Stomach (tissue), 4 donors: Measurements from ENCODE around the gene ATIC.

Experiments used
- CTCF ChIP-seq, 7 experiments: fragments of 450-650 bp in 4 of 7; fragments of 200-600 bp in 3 of 7; sonication (generic) in 3 of 7; IDR thresholded peaks; one replicate each; pipeline ENCODE4 v1.5.1; 2016 to 2019; ENCODE audit warnings: antibody characterized with exemption in 7 of 7, control low read depth in 2 of 7, mild to moderate bottlenecking in 1 of 7
- POLR2A ChIP-seq, 4 donors: fragments of 450-650 bp; IDR thresholded peaks; one replicate each; pipeline ENCODE4 v1.6.1; 2016; ENCODE audit warnings: antibody characterized with exemption in 4 of 4, control low read depth in 2 of 4, mild to moderate bottlenecking in 1 of 4, moderate library complexity in 1 of 4
- POLR2AphosphoS5 ChIP-seq, 3 donors: sonication (generic); formaldehyde crosslinking; IDR thresholded peaks; one replicate each; pipeline ENCODE4 v1.6.1; 2016; ENCODE audit warnings: antibody characterized with exemption in 3 of 3

GRCh38 chr2:215378045-215378444 is 66.2 kb downstream of the ATIC start:
- TF ChIP-seq POLR2AphosphoS5 (IDR thresholded peaks at IDR 0.05) (no peak), CTCF (IDR thresholded peaks at IDR 0.05) (no peak), POLR2A (IDR thresholded peaks at IDR 0.05) (no peak)
